DND-41 (cell line): ENCODE data around the gene JADE1.

ENCODE experiments used
- ATAC-seq: fragments of 200-7000 bp; cut with Tn5 transposase; 3 replicates; pipeline ENCODE4 v1.9.1; 2021; ENCODE audit warnings: low read depth; ENCODE audit not compliant: insufficient read depth
- DNase-seq: peaks from one replicate; pipeline ENCODE4 v3.0.0-alpha.2; 2020
- H2AFZ ChIP-seq: 2 replicates; pipeline ENCODE4 v1.6.0; 2012; ENCODE audit warnings: low read depth, low read length
- H3K27ac ChIP-seq: 2 replicates; pipeline ENCODE4 v1.5.1; 2012; ENCODE audit warnings: low read length, inconsistent platforms
- H3K27me3 ChIP-seq: fragments of 200-600 bp; sonication (generic); 2 replicates; pipeline ENCODE4 v1.6.0; 2012; ENCODE audit warnings: low read length, mild to moderate bottlenecking, inconsistent platforms; ENCODE audit not compliant: insufficient read depth, poor library complexity
- H3K36me3 ChIP-seq: 2 replicates; pipeline ENCODE4 v1.5.1; 2012; ENCODE audit warnings: low read length, inconsistent platforms; ENCODE audit not compliant: insufficient read depth
- H3K4me1 ChIP-seq: 2 replicates; pipeline ENCODE4 v1.5.1; 2012; ENCODE audit warnings: mild to moderate bottlenecking, low read length; ENCODE audit not compliant: insufficient read depth
- H3K4me2 ChIP-seq: 2 replicates; pipeline ENCODE4 v1.6.0; 2012; ENCODE audit warnings: mild to moderate bottlenecking, moderate library complexity, low read length, inconsistent platforms; ENCODE audit not compliant: insufficient read depth
- H3K4me3 ChIP-seq, 2 experiments: fragments of 200-600 bp in 1 of 2; shearing (Covaris generic) in 1 of 2; 2 replicates each; pipeline ENCODE4 v1.5.1; 2012 to 2016; ENCODE audit warnings: inconsistent platforms in 2 of 2, low read length in 2 of 2, mild to moderate bottlenecking in 2 of 2, low read depth in 1 of 2, moderate library complexity in 1 of 2
- H3K79me2 ChIP-seq: 2 replicates; pipeline ENCODE4 v1.6.0; 2012; ENCODE audit warnings: low read length, inconsistent platforms; ENCODE audit not compliant: insufficient read depth
- H3K9ac ChIP-seq: 2 replicates; pipeline ENCODE4 v1.6.0; 2012; ENCODE audit warnings: low read depth, mild to moderate bottlenecking, inconsistent platforms, low read length, moderate library complexity
- H3K9me3 ChIP-seq: 2 replicates; pipeline ENCODE4 v1.5.1; 2012; ENCODE audit warnings: low read length, moderate library complexity, mild to moderate bottlenecking, inconsistent platforms; ENCODE audit not compliant: insufficient read depth, severe bottlenecking
- H4K20me1 ChIP-seq: 2 replicates; pipeline ENCODE4 v1.6.0; 2012; ENCODE audit warnings: low read length; ENCODE audit not compliant: insufficient read depth
- EZH2 ChIP-seq: IDR thresholded peaks from 3 replicates; pipeline ENCODE4 v1.6.1; 2012; ENCODE audit warnings: borderline replicate concordance, low read depth, mild to moderate bottlenecking, moderate library complexity, low read length, inconsistent platforms; ENCODE audit not compliant: severe bottlenecking
- TF ChIP-seq, protein P1 (sequence below): IDR thresholded peaks from 2 replicates; pipeline ENCODE4 v1.5.1; 2012; ENCODE audit warnings: borderline replicate concordance, low read length, moderate library complexity, mild to moderate bottlenecking; ENCODE audit not compliant: poor library complexity, severe bottlenecking; ENCODE audit errors: extremely low read depth

JADE1 gene

DNA sequence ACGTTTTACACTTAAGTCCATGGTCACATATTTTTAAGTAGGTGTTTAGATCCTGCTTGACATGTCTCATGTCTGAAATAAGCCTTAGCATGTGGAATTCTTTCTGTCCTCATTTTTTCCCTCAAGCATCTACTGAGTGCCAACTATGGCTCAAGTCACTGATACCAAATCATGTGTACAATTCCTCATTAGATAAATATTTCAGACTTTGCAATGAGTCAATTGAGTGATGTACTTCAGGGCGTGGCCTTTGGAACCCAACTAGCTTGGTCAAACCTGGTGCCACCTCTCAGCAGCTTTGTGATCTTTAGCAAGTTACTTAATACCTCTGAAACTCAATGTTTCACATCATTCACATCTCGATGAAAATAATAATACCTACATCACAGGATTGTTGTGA is 12.6 kb upstream of the JADE1 start:
- no peaks in the 10 kb centered on the region for H3K9me3 ChIP-seq
- H4K20me1 ChIP-seq, result no peaks in the 10 kb centered on the region
- no peaks in the 10 kb centered on the region for H3K4me1 ChIP-seq
- H3K4me3 ChIP-seq, result no peak overlapping the region
- DNase-seq, result no peak
- H2AFZ ChIP-seq, result no peak overlapping the region
- H3K9ac ChIP-seq, result no peak overlapping the region
- no peak for TF ChIP-seq EZH2
- TF ChIP-seq, protein P1, sequence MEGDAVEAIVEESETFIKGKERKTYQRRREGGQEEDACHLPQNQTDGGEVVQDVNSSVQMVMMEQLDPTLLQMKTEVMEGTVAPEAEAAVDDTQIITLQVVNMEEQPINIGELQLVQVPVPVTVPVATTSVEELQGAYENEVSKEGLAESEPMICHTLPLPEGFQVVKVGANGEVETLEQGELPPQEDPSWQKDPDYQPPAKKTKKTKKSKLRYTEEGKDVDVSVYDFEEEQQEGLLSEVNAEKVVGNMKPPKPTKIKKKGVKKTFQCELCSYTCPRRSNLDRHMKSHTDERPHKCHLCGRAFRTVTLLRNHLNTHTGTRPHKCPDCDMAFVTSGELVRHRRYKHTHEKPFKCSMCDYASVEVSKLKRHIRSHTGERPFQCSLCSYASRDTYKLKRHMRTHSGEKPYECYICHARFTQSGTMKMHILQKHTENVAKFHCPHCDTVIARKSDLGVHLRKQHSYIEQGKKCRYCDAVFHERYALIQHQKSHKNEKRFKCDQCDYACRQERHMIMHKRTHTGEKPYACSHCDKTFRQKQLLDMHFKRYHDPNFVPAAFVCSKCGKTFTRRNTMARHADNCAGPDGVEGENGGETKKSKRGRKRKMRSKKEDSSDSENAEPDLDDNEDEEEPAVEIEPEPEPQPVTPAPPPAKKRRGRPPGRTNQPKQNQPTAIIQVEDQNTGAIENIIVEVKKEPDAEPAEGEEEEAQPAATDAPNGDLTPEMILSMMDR, result no peak
- H3K4me2 ChIP-seq, result no peak overlapping the region
- no peaks in the 10 kb centered on the region for H3K27me3 ChIP-seq
- no peaks in the 10 kb centered on the region for H3K36me3 ChIP-seq
- no peak overlapping the region for H3K27ac ChIP-seq
- H3K79me2 ChIP-seq, result no peaks in the 10 kb centered on the region
- ATAC-seq, result no peak

GRCh38 chr4:128800284-128800683 is 9.2 kb upstream of the JADE1 start:
- no peaks in the 10 kb centered on the region for H3K27me3 ChIP-seq
- H3K9ac ChIP-seq, result no peak overlapping the region
- H3K9me3 ChIP-seq, result no peaks in the 10 kb centered on the region
- no peaks in the 10 kb centered on the region for H3K79me2 ChIP-seq
- no peaks in the 10 kb centered on the region for H3K36me3 ChIP-seq
- H4K20me1 ChIP-seq, result no peaks in the 10 kb centered on the region
- no peak for TF ChIP-seq EZH2
- TF ChIP-seq, protein P1, result no peak
- no peak for DNase-seq
- H3K4me1 ChIP-seq, result no peaks in the 10 kb centered on the region
- ATAC-seq, result no peak
- H3K4me2 ChIP-seq, result no peak overlapping the region
- no peak overlapping the region for H3K4me3 ChIP-seq
- H2AFZ ChIP-seq, result 0 out of 2 replicates have a peak overlapping the region, but pooled peaks have one; percentile 0
- no peak overlapping the region for H3K27ac ChIP-seq

GRCh38 chr4:128800701-128801284 is 8.7 kb upstream of the JADE1 start:
- Histone ChIP-seq H3K27me3 (no peaks in the 10 kb centered on the region), H3K79me2 (no peaks in the 10 kb centered on the region), H3K4me2 (no peak overlapping the region), H3K9ac (no peak overlapping the region), H3K9me3 (no peaks in the 10 kb centered on the region), H3K27ac (no peak overlapping the region), H3K4me3 (no peak overlapping the region), H3K4me1 (no peaks in the 10 kb centered on the region), H4K20me1 (no peaks in the 10 kb centered on the region), H3K36me3 (no peaks in the 10 kb centered on the region), H2AFZ (0 out of 2 replicates have a peak overlapping the region, but pooled peaks have one; percentile 0)
- DNase-seq (no peak), ATAC-seq (no peak)
- TF ChIP-seq, protein P1, result no peak
- TF ChIP-seq EZH2, result no peak
